ENCODE data around the gene NMT2. TPM values are rescaled to one million over a fixed set of nuclear protein-coding genes. Genes with fewer than 3 reads are reported as not detected.
A peak's percentile ranks its signal among the peaks of the same experiment; 100 is the strongest.

NMT2 gene
- total RNA-seq, 1 donor from 2014 or later: 12.4 TPM

DNA sequence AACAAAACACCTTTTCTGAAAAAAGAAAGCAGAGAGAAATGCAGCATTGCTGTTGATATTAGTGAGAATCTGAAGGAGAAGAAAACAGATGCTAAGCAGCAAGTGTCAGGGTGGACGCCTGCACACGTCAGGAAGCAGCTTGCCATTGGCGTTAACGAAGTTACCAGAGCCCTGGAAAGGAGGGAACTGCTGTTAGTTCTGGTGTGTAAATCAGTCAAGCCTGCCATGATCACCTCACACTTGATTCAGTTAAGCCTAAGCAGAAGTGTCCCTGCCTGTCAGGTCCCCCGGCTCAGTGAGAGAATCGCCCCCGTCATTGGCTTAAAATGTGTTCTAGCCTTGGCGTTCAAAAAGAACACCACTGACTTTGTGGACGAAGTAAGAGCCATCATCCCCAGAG, 65.0 kb downstream of the NMT2 start:
- no peak for DNase-seq
- Histone ChIP-seq H3K9me3 (replicated peaks) (no peaks in the 10 kb centered on the region), H3K27ac (replicated peaks) (no peak overlapping the region), H3K4me1 (peaks cover 17% of the 10 kb centered on the region), H3K27me3 (ENCODE audit: low read depth) (no peaks in the 10 kb centered on the region), H3K4me3 (no peak overlapping the region), H3K36me3 (peaks cover 57% of the 10 kb centered on the region)
- TF ChIP-seq, protein P1, sequence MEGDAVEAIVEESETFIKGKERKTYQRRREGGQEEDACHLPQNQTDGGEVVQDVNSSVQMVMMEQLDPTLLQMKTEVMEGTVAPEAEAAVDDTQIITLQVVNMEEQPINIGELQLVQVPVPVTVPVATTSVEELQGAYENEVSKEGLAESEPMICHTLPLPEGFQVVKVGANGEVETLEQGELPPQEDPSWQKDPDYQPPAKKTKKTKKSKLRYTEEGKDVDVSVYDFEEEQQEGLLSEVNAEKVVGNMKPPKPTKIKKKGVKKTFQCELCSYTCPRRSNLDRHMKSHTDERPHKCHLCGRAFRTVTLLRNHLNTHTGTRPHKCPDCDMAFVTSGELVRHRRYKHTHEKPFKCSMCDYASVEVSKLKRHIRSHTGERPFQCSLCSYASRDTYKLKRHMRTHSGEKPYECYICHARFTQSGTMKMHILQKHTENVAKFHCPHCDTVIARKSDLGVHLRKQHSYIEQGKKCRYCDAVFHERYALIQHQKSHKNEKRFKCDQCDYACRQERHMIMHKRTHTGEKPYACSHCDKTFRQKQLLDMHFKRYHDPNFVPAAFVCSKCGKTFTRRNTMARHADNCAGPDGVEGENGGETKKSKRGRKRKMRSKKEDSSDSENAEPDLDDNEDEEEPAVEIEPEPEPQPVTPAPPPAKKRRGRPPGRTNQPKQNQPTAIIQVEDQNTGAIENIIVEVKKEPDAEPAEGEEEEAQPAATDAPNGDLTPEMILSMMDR (IDR thresholded peaks at IDR 0.05; ENCODE audit: borderline replicate concordance): no peak
- intact Hi-C loops (cut with micrococcal nuclease): no loop called here

DNA sequence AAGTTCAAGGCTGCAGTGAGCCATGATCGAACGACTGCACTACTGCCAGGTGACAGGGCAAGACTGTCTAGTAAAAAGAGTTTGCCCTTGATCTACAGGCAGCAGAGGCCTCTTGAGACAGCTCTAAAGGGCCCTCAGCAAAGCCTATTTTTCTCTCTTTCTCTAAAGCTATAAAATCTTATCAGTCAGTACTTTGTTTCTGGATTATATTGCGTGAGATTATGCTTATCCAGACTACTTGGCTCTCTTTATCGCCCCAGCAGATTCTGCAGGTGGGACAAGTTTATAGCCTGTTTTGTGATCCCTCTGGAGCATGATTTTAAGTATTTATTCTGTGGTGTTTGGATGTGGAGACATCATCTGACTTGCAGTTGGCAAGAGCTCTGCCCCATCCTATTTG, 68.6 kb downstream of the NMT2 start:
- no peaks in the 10 kb centered on the region for H3K27me3 ChIP-seq (ENCODE audit: low read depth)
- TF ChIP-seq, protein P1 (IDR thresholded peaks at IDR 0.05; ENCODE audit: borderline replicate concordance): no peak
- H3K4me1 ChIP-seq: peaks cover 36% of the 10 kb centered on the region
- H3K36me3 ChIP-seq: peaks cover 26% of the 10 kb centered on the region
- no peak overlapping the region for H3K4me3 ChIP-seq
- no peak overlapping the region for H3K27ac ChIP-seq (replicated peaks)
- no peaks in the 10 kb centered on the region for H3K9me3 ChIP-seq (replicated peaks)
- intact Hi-C loops (cut with micrococcal nuclease): loop anchor here (10.0 kb wide), 1 partner anchor 125 kb away; no protein-coding TSS in a partner anchor
- DNase-seq: no peak

DNA sequence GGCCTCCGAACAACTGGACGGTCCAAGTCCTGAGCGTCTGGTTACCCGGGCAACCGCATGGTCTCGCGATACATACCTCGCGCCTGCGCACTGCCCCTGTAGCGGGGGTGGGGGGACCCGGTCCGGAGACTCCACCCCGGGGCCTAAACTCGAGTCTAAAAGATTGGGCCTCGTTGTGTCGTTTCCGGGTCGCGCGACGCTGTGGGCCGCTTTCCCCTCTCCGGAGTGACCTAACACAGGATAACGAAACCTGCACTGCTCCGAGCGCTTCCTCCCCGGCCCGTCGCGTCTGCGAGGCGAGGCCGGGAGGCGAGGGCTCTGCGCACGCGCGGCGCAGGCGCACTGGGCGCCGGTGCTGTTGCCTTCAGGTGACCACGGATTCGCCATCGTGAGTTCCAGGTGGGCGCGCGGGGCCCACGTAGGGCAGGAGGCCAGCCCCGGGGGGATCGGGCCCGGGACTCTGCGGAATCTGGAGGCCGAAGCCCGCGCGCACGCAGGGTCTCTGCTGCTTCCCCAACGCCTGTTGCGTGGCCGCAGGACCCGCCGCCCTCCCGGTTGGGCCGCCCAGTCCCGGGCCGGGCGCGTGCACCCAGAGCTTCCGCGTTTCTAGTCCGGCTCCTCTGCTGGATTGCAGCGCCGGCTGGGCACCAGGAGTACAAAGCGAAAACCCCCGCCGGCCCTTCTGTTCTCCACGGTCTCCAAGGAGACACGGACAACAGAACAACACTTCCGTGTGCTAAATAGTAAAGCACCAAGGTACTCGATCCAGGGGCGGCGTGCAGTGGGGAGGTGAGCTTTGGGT, 71.3 kb downstream of the NMT2 start, which contains the start of gene RPP38:
RPP38 (plus strand) TSS at position 345 of the 802 bp plus-strand sequence. CDS start 5,960 bp downstream, outside the sequence.
- peak within 1 kb of the TSS; percentile 97 for H3K27ac ChIP-seq (replicated peaks)
- H3K36me3 ChIP-seq: peaks cover under 1% of the 10 kb centered on the region
- TF ChIP-seq, protein P1 (IDR thresholded peaks at IDR 0.05; ENCODE audit: borderline replicate concordance): no peak
- H3K27me3 ChIP-seq (ENCODE audit: low read depth): peaks cover 2% of the 10 kb centered on the region
- DNase-seq: peak; percentile 95
- peaks cover 36% of the 10 kb centered on the region for H3K4me1 ChIP-seq
- H3K4me3 ChIP-seq: peak within 1 kb of the TSS; percentile 88
- intact Hi-C loops (cut with micrococcal nuclease): loop anchor here (10.0 kb wide), 1 partner anchor 122 kb away; no protein-coding TSS in a partner anchor
- no peaks in the 10 kb centered on the region for H3K9me3 ChIP-seq (replicated peaks)

DNA sequence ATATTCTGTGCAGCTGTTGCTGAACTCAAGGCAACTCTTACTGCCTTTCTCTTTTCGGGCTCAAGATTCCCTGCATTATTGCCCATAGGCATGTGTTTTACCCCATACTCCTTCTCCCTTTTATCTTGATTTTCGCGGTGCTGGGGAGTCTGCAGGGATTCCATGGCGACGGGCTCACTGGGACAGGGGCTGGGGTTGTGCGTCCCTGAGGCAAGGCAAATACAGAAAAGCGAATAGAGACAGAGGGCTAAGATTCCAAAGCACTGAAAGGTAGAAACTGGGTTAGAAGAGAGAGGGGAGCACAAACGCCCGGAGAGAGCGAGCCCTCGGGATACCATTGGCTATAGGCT, 71.9 kb downstream of the NMT2 start:
- intact Hi-C loops (cut with micrococcal nuclease): loop anchor here (10.0 kb wide), 1 partner anchor 122 kb away; no protein-coding TSS in a partner anchor
- TF ChIP-seq, protein P1 (IDR thresholded peaks at IDR 0.05; ENCODE audit: borderline replicate concordance): no peak
- H3K36me3 ChIP-seq: no peaks in the 10 kb centered on the region
- peaks cover 5% of the 10 kb centered on the region for H3K27me3 ChIP-seq (ENCODE audit: low read depth)
- DNase-seq: no peak
- H3K4me3 ChIP-seq: peak overlapping the region; percentile 88
- H3K9me3 ChIP-seq (replicated peaks): no peaks in the 10 kb centered on the region
- peaks cover 36% of the 10 kb centered on the region for H3K4me1 ChIP-seq
- H3K27ac ChIP-seq (replicated peaks): peak overlapping the region; percentile 97

DNA sequence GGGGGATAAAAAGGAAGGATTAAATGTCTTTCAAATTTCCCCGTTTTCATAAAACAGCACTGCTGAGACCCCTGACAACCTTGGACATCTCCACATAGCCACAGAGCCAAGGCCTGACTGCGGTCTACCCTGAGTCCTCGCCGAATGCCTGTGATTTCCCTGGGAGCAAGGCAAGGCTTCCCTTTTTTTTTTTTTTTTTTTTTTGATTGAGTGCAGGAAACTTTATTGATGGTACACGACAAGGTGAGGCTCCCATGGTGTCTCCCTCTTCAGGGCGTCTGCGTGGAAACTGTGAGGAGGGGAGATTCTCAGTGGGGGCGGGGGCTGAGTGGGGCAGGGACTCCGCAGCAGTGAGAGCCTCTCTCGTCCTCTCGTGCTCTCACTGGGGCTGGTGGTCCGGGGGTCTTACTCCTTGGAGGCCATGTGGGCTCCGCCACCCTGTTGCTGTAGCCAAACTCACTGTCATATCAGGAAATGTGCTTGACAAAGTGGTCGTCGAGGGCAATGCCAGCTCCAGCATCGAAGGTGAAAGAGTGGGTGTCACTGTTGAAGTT, 75.6 kb downstream of the NMT2 start:
- peaks cover 29% of the 10 kb centered on the region for H3K4me1 ChIP-seq
- TF ChIP-seq, protein P1 (IDR thresholded peaks at IDR 0.05; ENCODE audit: borderline replicate concordance): no peak
- intact Hi-C loops (cut with micrococcal nuclease): loop anchor here (10.0 kb wide), 1 partner anchor 118 kb away; no protein-coding TSS in a partner anchor
- H3K27me3 ChIP-seq (ENCODE audit: low read depth): peaks cover 5% of the 10 kb centered on the region
- H3K36me3 ChIP-seq: no peaks in the 10 kb centered on the region
- no peak for DNase-seq
- H3K9me3 ChIP-seq (replicated peaks): no peaks in the 10 kb centered on the region
- H3K27ac ChIP-seq (replicated peaks): no peak overlapping the region
- no peak overlapping the region for H3K4me3 ChIP-seq

All from left ventricle myocardium inferior (tissue), 1 donor.